Choroid plexus epithelial cell (primary cell): ENCODE measurements around the gene LPCAT3.

Experiments
- DNase-seq: peaks from one replicate; pipeline ENCODE4 v3.0.0-alpha.2; 2010; ENCODE audit warnings: low read depth
- H3K4me3 ChIP-seq: 2 replicates; pipeline ENCODE4 v1.5.1; 2011; ENCODE audit warnings: low read depth, mild to moderate bottlenecking, control low read depth, low read length, moderate library complexity
- CTCF ChIP-seq: conservative IDR thresholded peaks from 2 replicates; pipeline ENCODE4 v1.5.1; 2011; ENCODE audit warnings: low read depth, mild to moderate bottlenecking, control low read depth, inconsistent platforms, low read length, moderate library complexity

The LPCAT3 gene

DNA sequence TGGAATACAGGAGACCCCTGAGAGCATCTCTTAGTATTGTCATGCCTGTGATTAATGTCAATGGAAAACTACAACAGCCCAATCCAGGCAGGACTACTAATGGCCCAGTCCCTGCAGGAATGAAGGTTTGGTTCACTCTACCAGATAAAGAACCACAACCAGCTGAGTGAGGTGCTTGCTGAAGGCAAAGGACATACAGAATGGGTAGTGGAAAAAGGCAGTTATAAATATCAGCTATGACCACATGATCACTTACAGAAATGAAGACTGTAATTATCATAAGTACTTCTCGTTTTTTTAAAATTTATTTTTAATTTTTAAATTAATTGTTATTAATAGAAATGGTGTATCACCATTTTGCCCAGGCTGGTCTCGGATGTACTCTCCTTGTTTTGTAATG lies 17.2 kb upstream of the LPCAT3 start:
- TF ChIP-seq CTCF: no peak
- no peak for DNase-seq
- H3K4me3 ChIP-seq: no peak overlapping the region

DNA sequence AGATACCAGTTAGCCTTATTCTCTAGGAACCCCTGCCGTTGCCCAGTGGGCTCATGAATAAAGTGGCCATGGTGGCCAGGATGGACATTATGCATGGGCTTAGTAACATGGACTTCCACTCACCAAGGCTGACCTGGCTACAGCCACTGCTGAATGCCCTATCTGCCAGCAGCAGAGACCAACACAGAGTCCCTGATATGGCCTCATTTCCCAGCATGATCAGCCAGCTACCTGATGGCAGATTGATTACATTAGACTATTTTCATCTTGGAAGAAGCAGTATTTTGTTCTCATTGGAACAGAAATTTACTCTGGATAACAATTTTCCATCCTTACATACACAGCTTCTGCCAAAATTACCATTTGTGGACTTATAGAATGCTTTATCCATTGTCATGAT lies 16.2 kb upstream of the LPCAT3 start:
- no peak for TF ChIP-seq CTCF
- no peak for DNase-seq
- no peak overlapping the region for H3K4me3 ChIP-seq

DNA sequence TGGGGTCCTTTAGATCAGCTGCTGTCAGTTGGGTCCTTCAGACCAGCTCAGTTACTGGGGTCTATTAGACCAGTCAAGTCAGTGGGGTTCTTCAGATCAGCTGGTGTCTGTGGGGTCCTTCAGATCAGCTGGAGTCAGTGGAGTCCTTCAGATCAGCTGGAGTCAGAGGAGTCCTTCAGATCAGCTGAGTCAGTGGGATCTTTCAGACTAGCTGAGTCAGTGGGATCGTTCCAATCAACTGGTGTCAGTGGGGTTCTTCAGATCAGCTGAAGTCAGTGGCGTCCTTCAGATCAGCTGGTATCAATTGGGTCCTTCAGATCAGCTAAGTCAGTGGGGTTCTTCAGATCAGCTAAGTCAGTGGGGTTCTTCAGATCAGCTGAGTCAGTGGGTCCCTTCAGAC lies 14.7 kb upstream of the LPCAT3 start:
- no peak for TF ChIP-seq CTCF
- H3K4me3 ChIP-seq: no peak overlapping the region
- no peak for DNase-seq

- no peak for DNase-seq
- H3K4me3 ChIP-seq: no peak overlapping the region
- no peak for TF ChIP-seq CTCF
Measured at GRCh38 chr12:7031306-7031705, 13.0 kb upstream of the LPCAT3 start.

DNA sequence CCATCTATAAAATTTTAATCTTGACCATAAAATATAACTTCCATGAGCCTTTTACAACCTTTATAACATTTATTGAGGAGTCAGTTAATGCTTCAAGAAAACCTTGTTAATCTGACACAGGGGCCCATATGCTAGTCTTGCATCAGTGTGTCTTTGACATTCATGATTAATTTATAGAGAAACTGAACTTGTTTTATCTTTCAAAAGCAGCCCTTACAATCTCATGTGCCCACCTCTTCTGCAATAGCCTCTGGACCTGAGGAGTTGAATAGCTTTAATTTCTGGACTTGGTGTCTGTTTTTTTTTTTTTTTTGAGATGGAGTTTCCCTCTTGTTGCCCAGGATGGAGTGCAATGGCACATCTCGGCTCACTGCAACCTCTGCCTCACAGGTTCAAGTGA lies 8.6 kb upstream of the LPCAT3 start:
- no peak for TF ChIP-seq CTCF
- no peak for DNase-seq
- H3K4me3 ChIP-seq: no peak overlapping the region

- DNase-seq: no peak
- TF ChIP-seq CTCF: no peak
- no peak overlapping the region for H3K4me3 ChIP-seq
Measured at GRCh38 chr12:7023114-7023513, 4.8 kb upstream of the LPCAT3 start.

DNA sequence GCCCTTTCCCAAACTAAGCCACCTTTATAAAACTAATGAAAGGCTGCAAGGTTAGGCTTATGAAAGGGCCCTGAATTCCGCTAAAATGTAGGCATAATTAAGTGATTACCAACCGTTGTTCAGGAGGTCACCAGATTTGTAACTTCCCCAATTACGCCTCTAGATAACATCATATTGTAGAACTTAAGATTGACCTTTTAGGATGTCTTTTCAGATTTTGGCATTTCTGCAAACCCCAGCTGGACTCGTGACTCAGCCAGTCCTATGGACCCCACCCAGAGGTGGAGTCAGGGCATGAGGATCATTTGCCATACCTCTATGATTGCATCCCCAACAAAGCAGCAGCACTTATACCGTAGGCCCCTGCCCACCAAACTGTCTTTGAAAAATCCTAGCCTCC lies 3.7 kb upstream of the LPCAT3 start:
- DNase-seq: no peak
- no peak for TF ChIP-seq CTCF
- H3K4me3 ChIP-seq: no peak overlapping the region
